ENCODE data around the gene ALDH16A1. TPM values are rescaled to one million over a fixed set of nuclear protein-coding genes. Genes with fewer than 3 reads are reported as not detected.

ALDH16A1 gene
- total and polyA plus RNA-seq, 2 of the 8 experiments (the other 6 are each of a cell fraction or from before 2014, with no cell fraction given), result 30.5 to 34.3 TPM

GRCh38 chr19:49427339-49427738, 25.7 kb upstream of the ALDH16A1 start (continued):
- TF ChIP-seq CHD7 (IDR thresholded peaks at IDR 0.05; ENCODE audit: insufficient replicate concordance, low read length), result no peak
- TF ChIP-seq BACH1 (IDR thresholded peaks at IDR 0.05; ENCODE audit: low read length), result no peak
- TF ChIP-seq SIN3A (conservative IDR thresholded peaks at IDR 0.05 in 1 of 2, IDR thresholded peaks at IDR 0.05 in 1 of 2; ENCODE audit: low read depth in 1 of 2, low read length in 2 of 2), result no peak
- TF ChIP-seq MAFK (IDR thresholded peaks at IDR 0.05; ENCODE audit: low read depth, low read length), result no peak
- TF ChIP-seq SP1 (IDR thresholded peaks at IDR 0.05; ENCODE audit: low read depth, low read length), result no peak
- TF ChIP-seq NANOG (IDR thresholded peaks at IDR 0.05; ENCODE audit: insufficient read depth, low read depth, low read length, poor library complexity, severe bottlenecking), result no peak
- no peak for TF ChIP-seq TEAD4 (IDR thresholded peaks at IDR 0.05; ENCODE audit: low read depth, low read length)
- TF ChIP-seq GTF2F1 (IDR thresholded peaks at IDR 0.05; ENCODE audit: borderline replicate concordance, low read depth, low read length), result no peak
- TF ChIP-seq ASH2L (IDR thresholded peaks at IDR 0.05; ENCODE audit: low read length), result no peak
- TF ChIP-seq JUND (IDR thresholded peaks at IDR 0.05; ENCODE audit: low read length), result no peak
- TF ChIP-seq SP4 (IDR thresholded peaks at IDR 0.05; ENCODE audit: low read length), result no peak
- TF ChIP-seq KDM4A (IDR thresholded peaks at IDR 0.05; ENCODE audit: low read depth, low read length, severe bottlenecking), result no peak

All from H1 (cell line).